H9 (cell line): ENCODE data around the gene CCDC13. TPM values are rescaled to one million over a fixed set of nuclear protein-coding genes. Genes with fewer than 3 reads are reported as not detected.

ENCODE experiments used
- DNase-seq: peaks from one replicate; pipeline ENCODE4 v3.0.0-alpha.2; 2017
- H2AFZ ChIP-seq: one replicate; pipeline ENCODE4 v1.6.1; 2013; ENCODE audit warnings: mild to moderate bottlenecking, low read length, control low read depth, moderate library complexity
- H2AK5ac ChIP-seq: 2 replicates; pipeline ENCODE4 v1.6.1; 2013; ENCODE audit warnings: low read length, control low read depth, mixed read lengths; ENCODE audit not compliant: insufficient read length
- H2BK120ac ChIP-seq: one replicate; pipeline ENCODE4 v1.6.1; 2013; ENCODE audit warnings: low read depth, mild to moderate bottlenecking, low read length, control low read depth, inconsistent platforms; ENCODE audit not compliant: poor library complexity, severe bottlenecking
- H2BK12ac ChIP-seq: 2 replicates; pipeline ENCODE4 v1.6.1; 2013; ENCODE audit warnings: low read length, control low read depth, mixed read lengths, low read depth; ENCODE audit not compliant: insufficient read length
- H2BK15ac ChIP-seq: 2 replicates; pipeline ENCODE4 v1.6.1; 2013; ENCODE audit warnings: low read depth, low read length, control low read depth
- H2BK20ac ChIP-seq: one replicate; pipeline ENCODE4 v1.6.1; 2013; ENCODE audit warnings: low read depth, mild to moderate bottlenecking, low read length, control low read depth, inconsistent platforms; ENCODE audit not compliant: poor library complexity, severe bottlenecking
- H2BK5ac ChIP-seq: 2 replicates; pipeline ENCODE4 v1.6.1; 2013; ENCODE audit warnings: low read length, control low read depth, mixed read lengths; ENCODE audit not compliant: insufficient read length
- H3K14ac ChIP-seq: 2 replicates; pipeline ENCODE4 v1.6.1; 2013; ENCODE audit warnings: low read length, control low read depth; ENCODE audit not compliant: insufficient read depth
- H3K18ac ChIP-seq: 2 replicates; pipeline ENCODE4 v1.6.1; 2013; ENCODE audit warnings: low read depth, mild to moderate bottlenecking, mixed read lengths, low read length, control low read depth; ENCODE audit not compliant: insufficient read length
- H3K23ac ChIP-seq: 2 replicates; pipeline ENCODE4 v1.6.1; 2013; ENCODE audit warnings: low read length, control low read depth, mixed read lengths, low read depth; ENCODE audit not compliant: insufficient read length
- H3K23me2 ChIP-seq: 2 replicates; pipeline ENCODE4 v1.6.1; 2013; ENCODE audit warnings: low read depth, mild to moderate bottlenecking, mixed read lengths, low read length, control low read depth; ENCODE audit not compliant: insufficient read length, poor library complexity, severe bottlenecking
- H3K27ac ChIP-seq: 2 replicates; pipeline ENCODE4 v1.5.1; 2013; ENCODE audit warnings: low read length, control low read depth, mixed read lengths, low read depth; ENCODE audit not compliant: insufficient read length
- H3K27me3 ChIP-seq: 2 replicates; pipeline ENCODE4 v1.6.1; 2013; ENCODE audit warnings: low read length, control low read depth, inconsistent platforms; ENCODE audit not compliant: insufficient read depth
- H3K4ac ChIP-seq: 2 replicates; pipeline ENCODE4 v1.6.1; 2013; ENCODE audit warnings: low read depth, mild to moderate bottlenecking, control low read depth, inconsistent platforms, low read length, moderate library complexity
- H3K4me1 ChIP-seq: 2 replicates; pipeline ENCODE4 v1.6.1; 2013; ENCODE audit warnings: low read length, control low read depth, inconsistent platforms; ENCODE audit not compliant: insufficient read depth
- H3K4me2 ChIP-seq: 2 replicates; pipeline ENCODE4 v1.6.1; 2013; ENCODE audit warnings: low read length, control low read depth, mixed read lengths; ENCODE audit not compliant: insufficient read length, insufficient read depth
- H3K56ac ChIP-seq: 2 replicates; pipeline ENCODE4 v1.6.1; 2013; ENCODE audit warnings: low read depth, mild to moderate bottlenecking, mixed read lengths, low read length, control low read depth; ENCODE audit not compliant: insufficient read length
- H3K79me1 ChIP-seq: 2 replicates; pipeline ENCODE4 v1.6.1; 2013; ENCODE audit warnings: low read depth, mild to moderate bottlenecking, moderate library complexity, low read length, control low read depth, inconsistent platforms; ENCODE audit not compliant: insufficient read depth, poor library complexity, severe bottlenecking
- H3K79me2 ChIP-seq: 2 replicates; pipeline ENCODE4 v1.6.1; 2013; ENCODE audit warnings: low read length, control low read depth, inconsistent platforms; ENCODE audit not compliant: insufficient read depth
- H3K9ac ChIP-seq: 2 replicates; pipeline ENCODE4 v1.6.1; 2013; ENCODE audit warnings: low read length, control low read depth, mixed read lengths; ENCODE audit not compliant: insufficient read length; ENCODE audit errors: extremely low read depth
- H3K9me3 ChIP-seq: one replicate; pipeline ENCODE4 v1.6.1; 2013; ENCODE audit warnings: low read depth, low read length, inconsistent platforms; ENCODE audit not compliant: control insufficient read depth
- H3T11ph ChIP-seq: one replicate; pipeline ENCODE4 v1.6.1; 2013; ENCODE audit warnings: mild to moderate bottlenecking, low read length, control low read depth, inconsistent platforms
- H4K20me1 ChIP-seq: one replicate; pipeline ENCODE4 v1.6.1; 2013; ENCODE audit not compliant: control insufficient read depth, insufficient read length, insufficient read depth
- H4K5ac ChIP-seq: 2 replicates; pipeline ENCODE4 v1.6.1; 2013; ENCODE audit warnings: low read depth, mild to moderate bottlenecking, mixed read lengths, low read length, control low read depth; ENCODE audit not compliant: insufficient read length
- H4K8ac ChIP-seq: replicated peaks from 2 replicates; pipeline ENCODE4 v1.6.1; 2013; ENCODE audit warnings: low read length, control low read depth, mixed read lengths, low read depth; ENCODE audit not compliant: insufficient read length
- H4K91ac ChIP-seq: 2 replicates; pipeline ENCODE4 v1.6.1; 2013; ENCODE audit warnings: low read depth, mild to moderate bottlenecking, moderate library complexity, mixed read lengths, low read length, control low read depth; ENCODE audit not compliant: insufficient read length
- H3K27ac Mint-ChIP-seq, 3 experiments: 2 replicates in 2 of 3; 3 replicates in 1 of 3; pipeline ENCODE4 v1.8.0; 2020 to 2021; ENCODE audit warnings: mixed read lengths in 3 of 3, mild to moderate bottlenecking in 1 of 3, moderate library complexity in 1 of 3
- H3K27me3 Mint-ChIP-seq: 2 replicates; pipeline ENCODE4 v1.8.0; 2021; ENCODE audit warnings: low read depth, mild to moderate bottlenecking, moderate library complexity, mixed read lengths
- H3K36me3 Mint-ChIP-seq, 3 experiments: 2 replicates in 2 of 3; 3 replicates in 1 of 3; pipeline ENCODE4 v1.8.0; 2020 to 2021; ENCODE audit warnings: low read depth in 3 of 3, mixed read lengths in 3 of 3; ENCODE audit not compliant: insufficient read depth in 1 of 3
- H3K4me1 Mint-ChIP-seq, 2 experiments: 2 replicates each; pipeline ENCODE4 v1.8.0; 2020; ENCODE audit warnings: mixed read lengths in 2 of 2
- H3K4me3 Mint-ChIP-seq, 2 experiments: 2 replicates in 1 of 2; 3 replicates in 1 of 2; pipeline ENCODE4 v1.8.0; 2020 to 2021; ENCODE audit warnings: mild to moderate bottlenecking in 2 of 2, mixed read lengths in 2 of 2, moderate library complexity in 1 of 2
- H3K9me3 Mint-ChIP-seq, 2 experiments: 2 replicates in 1 of 2; 3 replicates in 1 of 2; pipeline ENCODE4 v1.8.0; 2020; ENCODE audit warnings: mild to moderate bottlenecking in 2 of 2, mixed read lengths in 2 of 2, moderate library complexity in 1 of 2
- WGBS: extraction: QIAGEN DNeasy Blood & Tissue Kit; methylation state at CpG from one replicate; pipeline ENCODE4 v1.1.7; 2013; ENCODE audit warnings: missing lambda C conversion rate, low lambda C conversion rate, mixed read lengths; ENCODE audit not compliant: insufficient read length; ENCODE audit errors: extremely low coverage; 5-methylcytosine and 5-hydroxymethylcytosine counted together
- total RNA-seq: library from RNA; stranded (reverse); gene quantifications from 2 replicates; pipeline ENCODE4 v1.2.1, GENCODE V29; 2021
- TF ChIP-seq, protein P1 (sequence below): fragments of 200-600 bp; sonication (generic); conservative IDR thresholded peaks from 3 replicates; pipeline ENCODE4 v1.8.0; 2021; ENCODE audit warnings: antibody characterized with exemption, mild to moderate bottlenecking

The CCDC13 gene
- total RNA-seq, 1 experiment from 2014 or later: not detected

DNA sequence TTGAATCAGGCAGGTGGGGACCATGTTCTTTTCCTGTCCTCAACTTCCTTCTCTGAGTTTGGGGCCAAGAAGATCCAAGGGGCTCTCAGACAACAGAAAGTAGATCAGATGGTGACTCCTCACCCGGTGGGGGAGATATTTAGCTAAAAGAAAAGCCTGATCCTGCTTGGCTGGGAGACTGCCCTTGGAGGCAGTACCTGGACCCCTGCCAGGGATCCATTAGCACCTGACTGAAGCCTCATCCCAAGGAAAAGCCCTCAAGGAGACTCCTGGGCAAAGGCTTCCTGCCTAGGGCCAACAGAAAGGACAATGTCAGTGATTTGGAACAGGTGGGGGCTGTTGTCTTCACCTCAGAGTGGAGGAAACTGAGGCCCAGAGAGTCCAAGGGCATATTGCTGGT, 37.0 kb downstream of the CCDC13 start:
- Histone ChIP-seq H3K79me2 (no peaks in the 10 kb centered on the region), H3K23me2 (no peaks in the 10 kb centered on the region), H2BK20ac (no peak overlapping the region), H3K18ac (no peak overlapping the region), H2BK120ac (no peak overlapping the region), H3K27ac (no peak overlapping the region), H4K20me1 (no peaks in the 10 kb centered on the region), H2BK12ac (no peak overlapping the region), H3K27me3 (no peaks in the 10 kb centered on the region), H2BK15ac (no peak overlapping the region), H4K5ac (no peak overlapping the region), H3K9ac (no peak overlapping the region), H4K8ac (no peak overlapping the region), H3K4me2 (no peak overlapping the region), H3K56ac (no peak overlapping the region), H2BK5ac (no peak overlapping the region), H2AK5ac (no peak overlapping the region), H3T11ph (no peak overlapping the region), H3K14ac (no peak overlapping the region), H3K9me3 (no peaks in the 10 kb centered on the region), H3K4me1 (peaks cover 9% of the 10 kb centered on the region; the same call in 1 of the 2 replicates), H3K79me1 (no peaks in the 10 kb centered on the region), H2AFZ (no peak overlapping the region), H4K91ac (no peak overlapping the region), H3K4ac (no peak overlapping the region), H3K23ac (no peak overlapping the region)
- Mint-ChIP-seq H3K27me3 (peaks cover 2% of the 10 kb centered on the region), H3K4me1 (peaks cover 51 to 54% of the 10 kb centered on the region in 2 experiments), H3K4me3 (no peak overlapping the region), H3K36me3 (no peaks in the 10 kb centered on the region), H3K9me3 (peaks cover 0 to 3% of the 10 kb centered on the region in 2 experiments; a peak in 2 of 5 replicates), H3K27ac (peak overlapping the region in 2 of 3 experiments; percentile 23 to 51; a peak in 2 of 7 replicates)
- peak; percentile 50 for DNase-seq
- TF ChIP-seq, protein P1, sequence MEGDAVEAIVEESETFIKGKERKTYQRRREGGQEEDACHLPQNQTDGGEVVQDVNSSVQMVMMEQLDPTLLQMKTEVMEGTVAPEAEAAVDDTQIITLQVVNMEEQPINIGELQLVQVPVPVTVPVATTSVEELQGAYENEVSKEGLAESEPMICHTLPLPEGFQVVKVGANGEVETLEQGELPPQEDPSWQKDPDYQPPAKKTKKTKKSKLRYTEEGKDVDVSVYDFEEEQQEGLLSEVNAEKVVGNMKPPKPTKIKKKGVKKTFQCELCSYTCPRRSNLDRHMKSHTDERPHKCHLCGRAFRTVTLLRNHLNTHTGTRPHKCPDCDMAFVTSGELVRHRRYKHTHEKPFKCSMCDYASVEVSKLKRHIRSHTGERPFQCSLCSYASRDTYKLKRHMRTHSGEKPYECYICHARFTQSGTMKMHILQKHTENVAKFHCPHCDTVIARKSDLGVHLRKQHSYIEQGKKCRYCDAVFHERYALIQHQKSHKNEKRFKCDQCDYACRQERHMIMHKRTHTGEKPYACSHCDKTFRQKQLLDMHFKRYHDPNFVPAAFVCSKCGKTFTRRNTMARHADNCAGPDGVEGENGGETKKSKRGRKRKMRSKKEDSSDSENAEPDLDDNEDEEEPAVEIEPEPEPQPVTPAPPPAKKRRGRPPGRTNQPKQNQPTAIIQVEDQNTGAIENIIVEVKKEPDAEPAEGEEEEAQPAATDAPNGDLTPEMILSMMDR: no peak
- WGBS: no CpG with 5 or more reads among the region's 1 CpG
